Measurements from ENCODE around the gene WNT8B. TPM values are rescaled to one million over a fixed set of nuclear protein-coding genes. Genes with fewer than 3 reads are reported as not detected.

The WNT8B gene
- total and polyA plus RNA-seq, 2 donors from 2014 or later, result 0.60 TPM; not detected in 1

- DNase-seq (no peak), FAIRE-seq (no peak)
- no peaks in the 10 kb centered on the region for H3K9me3 ChIP-seq (ENCODE audit: control insufficient read depth in 2 of 3, insufficient read depth in 1 of 3, low read length in 3 of 3)
- intact Hi-C loops (cut with DNase I), result no loop called here
- H3K4me1 ChIP-seq (ENCODE audit: control insufficient read depth in 2 of 3, insufficient read depth in 2 of 3, low read depth in 1 of 3, low read length in 3 of 3), result peaks cover 0 to 6% (median 0%) of the 10 kb centered on the region in 3 donors
- H3K27ac ChIP-seq (ENCODE audit: low read depth in 2 of 2, low read length in 2 of 2), result no peak overlapping the region
- no peaks in the 10 kb centered on the region for H3K27me3 ChIP-seq (ENCODE audit: control insufficient read depth, insufficient read depth, low read length)
- H3K36me3 ChIP-seq (ENCODE audit: control insufficient read depth in 2 of 3, insufficient read depth in 3 of 3, low read length in 3 of 3), result peaks cover 0 to 4% (median 0%) of the 10 kb centered on the region in 3 donors
- H3K9ac ChIP-seq (ENCODE audit: low read length in 3 of 3), result no peak overlapping the region
- H3K4me3 ChIP-seq (ENCODE audit: low read length in 3 of 3), result no peak overlapping the region
- no peak for TF ChIP-seq CTCF (IDR thresholded peaks at IDR 0.05; ENCODE audit: borderline replicate concordance, extremely low read depth, insufficient read depth)
Measured at GRCh38 chr10:100515612-100516011, 52.8 kb downstream of the WNT8B start.

GRCh38 chr10:100516847-100517246 lies 54.0 kb downstream of the WNT8B start:
- FAIRE-seq, result no peak
- peaks cover 0 to 4% (median 0%) of the 10 kb centered on the region in 3 donors for H3K36me3 ChIP-seq (ENCODE audit: control insufficient read depth in 2 of 3, insufficient read depth in 3 of 3, low read length in 3 of 3)
- no peak overlapping the region for H3K4me3 ChIP-seq (ENCODE audit: low read length in 3 of 3)
- no peak for DNase-seq
- intact Hi-C loops (cut with DNase I), result no loop called here
- no peak overlapping the region for H3K27ac ChIP-seq (ENCODE audit: low read depth in 2 of 2, low read length in 2 of 2)
- TF ChIP-seq CTCF (IDR thresholded peaks at IDR 0.05; ENCODE audit: borderline replicate concordance, extremely low read depth, insufficient read depth), result no peak
- no peaks in the 10 kb centered on the region for H3K9me3 ChIP-seq (ENCODE audit: control insufficient read depth in 2 of 3, insufficient read depth in 1 of 3, low read length in 3 of 3)
- H3K4me1 ChIP-seq (ENCODE audit: control insufficient read depth in 2 of 3, insufficient read depth in 2 of 3, low read depth in 1 of 3, low read length in 3 of 3), result peaks cover 0 to 2% (median 0%) of the 10 kb centered on the region in 3 donors
- no peak overlapping the region for H3K9ac ChIP-seq (ENCODE audit: low read length in 3 of 3)
- no peaks in the 10 kb centered on the region for H3K27me3 ChIP-seq (ENCODE audit: control insufficient read depth, insufficient read depth, low read length)

- TF ChIP-seq CTCF (IDR thresholded peaks at IDR 0.05; ENCODE audit: borderline replicate concordance, extremely low read depth, insufficient read depth), result peak; percentile 78
- FAIRE-seq (peak; percentile 44), DNase-seq (peak in 4 of 5 donors; percentile 54 to 89 (median 83))
- Histone ChIP-seq H3K36me3 (ENCODE audit: control insufficient read depth in 2 of 3, insufficient read depth in 3 of 3, low read length in 3 of 3) (peaks cover 0 to 4% (median 4%) of the 10 kb centered on the region in 3 donors), H3K27ac (ENCODE audit: low read depth in 2 of 2, low read length in 2 of 2) (no peak overlapping the region), H3K4me1 (ENCODE audit: control insufficient read depth in 2 of 3, insufficient read depth in 2 of 3, low read depth in 1 of 3, low read length in 3 of 3) (peaks cover 0 to 2% (median 0%) of the 10 kb centered on the region in 3 donors), H3K9ac (ENCODE audit: low read length in 3 of 3) (peak overlapping the region in 1 of 3 donors; percentile 38), H3K4me3 (ENCODE audit: low read length in 3 of 3) (peak overlapping the region in 2 of 3 donors; percentile 62 to 64), H3K9me3 (ENCODE audit: control insufficient read depth in 2 of 3, insufficient read depth in 1 of 3, low read length in 3 of 3) (no peaks in the 10 kb centered on the region), H3K27me3 (ENCODE audit: control insufficient read depth, insufficient read depth, low read length) (no peaks in the 10 kb centered on the region)
- intact Hi-C loops (cut with DNase I), result no loop called here
Measured at GRCh38 chr10:100518761-100519241, 56.0 kb downstream of the WNT8B start.
